Liver (tissue), 9 donors: Measurements from ENCODE around the gene EXOC3L1. TPM values are rescaled to one million over a fixed set of nuclear protein-coding genes. Genes with fewer than 3 reads are reported as not detected.

Experiments used
- DNase-seq: peaks from one replicate; pipeline ENCODE4 v3.0.0-alpha.2; 2017; ENCODE audit warnings: low spot score
- H3K27ac ChIP-seq, 2 donors: one replicate each; pipeline ENCODE4 v1.7.0; 2013; ENCODE audit warnings: inconsistent platforms in 2 of 2, low read length in 2 of 2, control low read depth in 1 of 2, low read depth in 1 of 2, mild to moderate bottlenecking in 1 of 2
- H3K27me3 ChIP-seq, 4 donors: one replicate each; pipeline versions ENCODE4 v1.6.1 to v1.7.0; 2013; ENCODE audit warnings: low read length in 3 of 4, inconsistent platforms in 1 of 4, mild to moderate bottlenecking in 1 of 4, moderate library complexity in 1 of 4; ENCODE audit not compliant: control insufficient read depth in 4 of 4, insufficient read depth in 4 of 4
- H3K36me3 ChIP-seq, 4 donors: one replicate each; pipeline versions ENCODE4 v1.6.1 to v1.7.0; 2013; ENCODE audit warnings: low read length in 3 of 4, mild to moderate bottlenecking in 3 of 4, low read depth in 1 of 4, moderate library complexity in 1 of 4; ENCODE audit not compliant: control insufficient read depth in 4 of 4, insufficient read depth in 3 of 4
- H3K4me1 ChIP-seq, 4 donors: one replicate each; pipeline versions ENCODE4 v1.6.1 to v1.7.0; 2013; ENCODE audit warnings: low read length in 3 of 4, mild to moderate bottlenecking in 3 of 4, moderate library complexity in 1 of 4; ENCODE audit not compliant: control insufficient read depth in 4 of 4, insufficient read depth in 4 of 4
- H3K4me3 ChIP-seq, 3 donors: one replicate each; pipeline versions ENCODE4 v1.6.1 to v1.7.0; 2013; ENCODE audit warnings: low read length in 3 of 3, control low read depth in 1 of 3, low read depth in 1 of 3, mild to moderate bottlenecking in 1 of 3
- H3K9ac ChIP-seq, 2 donors: one replicate each; pipeline ENCODE4 v1.7.0; 2013; ENCODE audit warnings: low read length in 2 of 2, mild to moderate bottlenecking in 2 of 2, moderate library complexity in 2 of 2, control low read depth in 1 of 2, low read depth in 1 of 2
- H3K9me3 ChIP-seq, 4 donors: one replicate each; pipeline versions ENCODE4 v1.6.1 to v1.7.0; 2013; ENCODE audit warnings: low read length in 3 of 4; ENCODE audit not compliant: control insufficient read depth in 4 of 4
- EGR1 ChIP-seq, 2 donors: IDR thresholded peaks; 2 replicates each; pipeline ENCODE4 v1.6.1; 2016 to 2018; ENCODE audit warnings: antibody characterized with exemption in 2 of 2, low read depth in 2 of 2
- FOXA1 ChIP-seq: IDR thresholded peaks from 2 replicates; pipeline ENCODE4 v1.6.1; 2016; ENCODE audit warnings: antibody characterized with exemption
- HNF4A ChIP-seq, 2 donors: conservative IDR thresholded peaks; 2 replicates each; pipeline ENCODE4 v1.6.1; 2016; ENCODE audit warnings: antibody characterized with exemption in 2 of 2, mild to moderate bottlenecking in 2 of 2
- HNF4G ChIP-seq: IDR thresholded peaks from 2 replicates; pipeline ENCODE4 v1.6.1; 2016; ENCODE audit warnings: antibody characterized with exemption
- JUND ChIP-seq, 2 donors: IDR thresholded peaks; 2 replicates each; pipeline ENCODE4 v1.6.1; 2016; ENCODE audit warnings: antibody characterized with exemption in 2 of 2
- NR2F2 ChIP-seq: IDR thresholded peaks from 2 replicates; pipeline ENCODE4 v1.6.1; 2016; ENCODE audit warnings: antibody characterized with exemption
- RAD21 ChIP-seq, 2 donors: IDR thresholded peaks; 2 replicates each; pipeline ENCODE4 v1.6.1; 2016; ENCODE audit warnings: antibody characterized with exemption in 2 of 2, mild to moderate bottlenecking in 2 of 2
- RXRA ChIP-seq, 2 donors: IDR thresholded peaks; 2 replicates each; pipeline ENCODE4 v1.6.1; 2017 to 2018; ENCODE audit warnings: antibody characterized with exemption in 2 of 2, mild to moderate bottlenecking in 1 of 2
- SP1 ChIP-seq: IDR thresholded peaks from 2 replicates; pipeline ENCODE4 v1.6.1; 2018; ENCODE audit warnings: antibody characterized with exemption, mild to moderate bottlenecking
- TAF1 ChIP-seq: conservative IDR thresholded peaks from 2 replicates; pipeline ENCODE4 v1.6.1; 2016; ENCODE audit warnings: antibody characterized with exemption, mild to moderate bottlenecking
- WGBS: extraction: QIAGEN DNeasy Blood & Tissue Kit; methylation state at CpG from one replicate; pipeline ENCODE4 v1.1.7; 2013; 5-methylcytosine and 5-hydroxymethylcytosine counted together
- polyA plus RNA-seq, 2 donors: library from polyadenylated mRNA; stranded (reverse) in 1 of 2; unstranded in 1 of 2; fragments of 200-250 nt in 1 of 2; fragments of >200 nt in 1 of 2; fragmentation: Nextera tagmentation in 1 of 2; extraction: Ambion mirVana in 1 of 2; gene quantifications; one replicate each; pipeline versions ENCODE4 v1.2.1 to v1.2.3, GENCODE V29; 2013 to 2015
- total RNA-seq, 2 donors: library from RNA; depleted of rRNA; stranded (reverse); fragments of >200 nt; gene quantifications; one replicate each; pipeline ENCODE4 v1.2.3, GENCODE V29; 2014
- TF ChIP-seq, protein P1 (sequence below): IDR thresholded peaks from 2 replicates; pipeline ENCODE4 v1.6.1; 2016; ENCODE audit warnings: antibody characterized with exemption, mild to moderate bottlenecking
- TF ChIP-seq, protein P2 (sequence below): IDR thresholded peaks from 2 replicates; pipeline ENCODE4 v1.6.1; 2016; ENCODE audit warnings: antibody characterized with exemption
- TF ChIP-seq, protein P3 (sequence below): fragments of 150-350 bp; IDR thresholded peaks from 2 replicates; pipeline ENCODE4 v1.5.1; 2017; ENCODE audit warnings: improper control_type of control experiment, low read depth, low read length; ENCODE audit not compliant: missing input control
- TF ChIP-seq, protein P4 (sequence below): IDR thresholded peaks from 2 replicates; pipeline ENCODE4 v1.6.1; 2016; ENCODE audit warnings: antibody characterized with exemption
- donor health status: healthy.
- donor health status: healthy.
- donor health status: healthy.
- donor health status: healthy.
- donor health status: healthy.

The EXOC3L1 gene
- total and polyA plus RNA-seq, 4 donors: 1.1 to 3.7 (median 2.8) TPM

DNA sequence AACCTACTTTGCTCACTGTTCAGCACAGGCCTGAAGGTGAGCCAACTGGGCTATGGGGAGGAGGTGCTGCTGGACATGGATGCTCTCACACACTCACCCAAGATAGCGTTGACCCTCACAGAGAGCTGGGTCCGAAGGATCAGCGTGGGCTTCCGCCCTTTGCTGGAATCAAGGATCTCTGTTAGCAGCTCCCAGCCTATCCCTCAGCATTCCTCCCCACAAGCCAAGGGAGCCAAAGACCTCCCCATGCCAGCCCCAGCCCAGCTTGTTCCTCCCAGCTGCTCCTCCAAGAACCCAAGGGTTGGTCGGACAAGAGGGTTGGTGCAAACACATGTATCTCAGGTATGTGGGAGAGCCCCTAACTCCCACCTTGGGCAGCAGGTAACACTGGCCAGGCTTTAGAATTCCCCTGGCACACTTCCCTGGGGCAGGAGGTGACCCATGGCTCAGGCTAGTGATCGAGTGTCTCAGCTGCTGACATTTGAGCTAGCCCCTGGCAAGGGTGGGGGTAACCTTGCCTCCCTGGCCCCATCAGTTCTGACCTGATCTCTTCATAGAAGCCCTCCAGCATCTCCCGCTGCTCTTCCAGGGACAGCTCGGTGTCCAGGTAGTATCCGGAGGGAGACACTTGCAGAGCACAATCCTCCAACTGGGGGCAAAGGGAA lies 49.0 kb upstream of the EXOC3L1 start:
- TF ChIP-seq, protein P1, sequence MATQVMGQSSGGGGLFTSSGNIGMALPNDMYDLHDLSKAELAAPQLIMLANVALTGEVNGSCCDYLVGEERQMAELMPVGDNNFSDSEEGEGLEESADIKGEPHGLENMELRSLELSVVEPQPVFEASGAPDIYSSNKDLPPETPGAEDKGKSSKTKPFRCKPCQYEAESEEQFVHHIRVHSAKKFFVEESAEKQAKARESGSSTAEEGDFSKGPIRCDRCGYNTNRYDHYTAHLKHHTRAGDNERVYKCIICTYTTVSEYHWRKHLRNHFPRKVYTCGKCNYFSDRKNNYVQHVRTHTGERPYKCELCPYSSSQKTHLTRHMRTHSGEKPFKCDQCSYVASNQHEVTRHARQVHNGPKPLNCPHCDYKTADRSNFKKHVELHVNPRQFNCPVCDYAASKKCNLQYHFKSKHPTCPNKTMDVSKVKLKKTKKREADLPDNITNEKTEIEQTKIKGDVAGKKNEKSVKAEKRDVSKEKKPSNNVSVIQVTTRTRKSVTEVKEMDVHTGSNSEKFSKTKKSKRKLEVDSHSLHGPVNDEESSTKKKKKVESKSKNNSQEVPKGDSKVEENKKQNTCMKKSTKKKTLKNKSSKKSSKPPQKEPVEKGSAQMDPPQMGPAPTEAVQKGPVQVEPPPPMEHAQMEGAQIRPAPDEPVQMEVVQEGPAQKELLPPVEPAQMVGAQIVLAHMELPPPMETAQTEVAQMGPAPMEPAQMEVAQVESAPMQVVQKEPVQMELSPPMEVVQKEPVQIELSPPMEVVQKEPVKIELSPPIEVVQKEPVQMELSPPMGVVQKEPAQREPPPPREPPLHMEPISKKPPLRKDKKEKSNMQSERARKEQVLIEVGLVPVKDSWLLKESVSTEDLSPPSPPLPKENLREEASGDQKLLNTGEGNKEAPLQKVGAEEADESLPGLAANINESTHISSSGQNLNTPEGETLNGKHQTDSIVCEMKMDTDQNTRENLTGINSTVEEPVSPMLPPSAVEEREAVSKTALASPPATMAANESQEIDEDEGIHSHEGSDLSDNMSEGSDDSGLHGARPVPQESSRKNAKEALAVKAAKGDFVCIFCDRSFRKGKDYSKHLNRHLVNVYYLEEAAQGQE: no peak
- TF ChIP-seq RXRA (IDR thresholded peaks at IDR 0.05) (no peak), EGR1 (IDR thresholded peaks at IDR 0.05; ENCODE audit: low read depth in 2 of 2) (no peak), RAD21 (IDR thresholded peaks at IDR 0.05) (no peak), SP1 (no peak), HNF4G (no peak), JUND (IDR thresholded peaks at IDR 0.05) (no peak), NR2F2 (no peak), HNF4A (conservative IDR thresholded peaks at IDR 0.05) (no peak), FOXA1 (no peak), TAF1 (no peak)
- TF ChIP-seq, protein P2, sequence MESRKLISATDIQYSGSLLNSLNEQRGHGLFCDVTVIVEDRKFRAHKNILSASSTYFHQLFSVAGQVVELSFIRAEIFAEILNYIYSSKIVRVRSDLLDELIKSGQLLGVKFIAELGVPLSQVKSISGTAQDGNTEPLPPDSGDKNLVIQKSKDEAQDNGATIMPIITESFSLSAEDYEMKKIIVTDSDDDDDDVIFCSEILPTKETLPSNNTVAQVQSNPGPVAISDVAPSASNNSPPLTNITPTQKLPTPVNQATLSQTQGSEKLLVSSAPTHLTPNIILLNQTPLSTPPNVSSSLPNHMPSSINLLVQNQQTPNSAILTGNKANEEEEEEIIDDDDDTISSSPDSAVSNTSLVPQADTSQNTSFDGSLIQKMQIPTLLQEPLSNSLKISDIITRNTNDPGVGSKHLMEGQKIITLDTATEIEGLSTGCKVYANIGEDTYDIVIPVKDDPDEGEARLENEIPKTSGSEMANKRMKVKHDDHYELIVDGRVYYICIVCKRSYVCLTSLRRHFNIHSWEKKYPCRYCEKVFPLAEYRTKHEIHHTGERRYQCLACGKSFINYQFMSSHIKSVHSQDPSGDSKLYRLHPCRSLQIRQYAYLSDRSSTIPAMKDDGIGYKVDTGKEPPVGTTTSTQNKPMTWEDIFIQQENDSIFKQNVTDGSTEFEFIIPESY: no peak
- TF ChIP-seq, protein P3, sequence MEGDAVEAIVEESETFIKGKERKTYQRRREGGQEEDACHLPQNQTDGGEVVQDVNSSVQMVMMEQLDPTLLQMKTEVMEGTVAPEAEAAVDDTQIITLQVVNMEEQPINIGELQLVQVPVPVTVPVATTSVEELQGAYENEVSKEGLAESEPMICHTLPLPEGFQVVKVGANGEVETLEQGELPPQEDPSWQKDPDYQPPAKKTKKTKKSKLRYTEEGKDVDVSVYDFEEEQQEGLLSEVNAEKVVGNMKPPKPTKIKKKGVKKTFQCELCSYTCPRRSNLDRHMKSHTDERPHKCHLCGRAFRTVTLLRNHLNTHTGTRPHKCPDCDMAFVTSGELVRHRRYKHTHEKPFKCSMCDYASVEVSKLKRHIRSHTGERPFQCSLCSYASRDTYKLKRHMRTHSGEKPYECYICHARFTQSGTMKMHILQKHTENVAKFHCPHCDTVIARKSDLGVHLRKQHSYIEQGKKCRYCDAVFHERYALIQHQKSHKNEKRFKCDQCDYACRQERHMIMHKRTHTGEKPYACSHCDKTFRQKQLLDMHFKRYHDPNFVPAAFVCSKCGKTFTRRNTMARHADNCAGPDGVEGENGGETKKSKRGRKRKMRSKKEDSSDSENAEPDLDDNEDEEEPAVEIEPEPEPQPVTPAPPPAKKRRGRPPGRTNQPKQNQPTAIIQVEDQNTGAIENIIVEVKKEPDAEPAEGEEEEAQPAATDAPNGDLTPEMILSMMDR: no peak
- no peak overlapping the region for H3K9ac ChIP-seq

DNA sequence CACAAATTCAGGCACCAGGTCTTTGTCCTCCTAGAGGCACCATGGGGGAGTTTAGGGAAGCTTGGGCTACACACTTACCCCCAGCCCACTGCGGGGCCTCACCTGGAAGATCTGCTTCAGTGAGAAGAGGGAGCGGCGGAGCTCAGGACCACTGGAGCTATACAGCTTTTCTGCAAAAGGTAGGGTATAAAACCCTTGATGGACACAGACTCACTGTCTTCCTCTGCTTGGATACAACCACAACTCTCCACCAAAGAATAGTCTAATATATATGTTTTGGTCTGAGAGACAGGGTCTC lies 48.3 kb upstream of the EXOC3L1 start:
- peaks cover 0 to 8% (median 4%) of the 10 kb centered on the region in 4 donors for H3K4me1 ChIP-seq
- WGBS: 94% methylated on average over 3 of the region's 3 CpGs
- H3K27ac ChIP-seq: no peak overlapping the region
- no peak overlapping the region for H3K4me3 ChIP-seq
- no peak overlapping the region for H3K9ac ChIP-seq
- no peaks in the 10 kb centered on the region for H3K9me3 ChIP-seq
- H3K27me3 ChIP-seq: no peaks in the 10 kb centered on the region
- H3K36me3 ChIP-seq: peaks cover 0 to 16% (median 2%) of the 10 kb centered on the region in 4 donors
- DNase-seq: no peak
- TF ChIP-seq HNF4G (no peak), TAF1 (no peak), RXRA (IDR thresholded peaks at IDR 0.05) (no peak), RAD21 (IDR thresholded peaks at IDR 0.05) (no peak), NR2F2 (no peak), HNF4A (conservative IDR thresholded peaks at IDR 0.05) (no peak), SP1 (no peak)
- TF ChIP-seq, protein P4, sequence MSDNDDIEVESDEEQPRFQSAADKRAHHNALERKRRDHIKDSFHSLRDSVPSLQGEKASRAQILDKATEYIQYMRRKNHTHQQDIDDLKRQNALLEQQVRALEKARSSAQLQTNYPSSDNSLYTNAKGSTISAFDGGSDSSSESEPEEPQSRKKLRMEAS: no peak
- TF ChIP-seq, protein P1: no peak

More for the DNA sequence above, 49.0 kb upstream of the EXOC3L1 start:
- no peaks in the 10 kb centered on the region for H3K27me3 ChIP-seq
- H3K4me1 ChIP-seq: peaks cover 0 to 11% (median 4%) of the 10 kb centered on the region in 4 donors
- no peaks in the 10 kb centered on the region for H3K9me3 ChIP-seq
- DNase-seq: no peak
- H3K27ac ChIP-seq: no peak overlapping the region
- no peak overlapping the region for H3K4me3 ChIP-seq
- peaks cover 0 to 16% (median 2%) of the 10 kb centered on the region in 4 donors for H3K36me3 ChIP-seq
- 92% methylated on average over 9 of the region's 9 CpGs for WGBS
